Measurements from ENCODE around the gene CIAO1.

- TF ChIP-seq EGR1 (IDR thresholded peaks at IDR 0.05) (no peak), EP300 (IDR thresholded peaks at IDR 0.05; ENCODE audit: borderline replicate concordance) (no peak)
Observed at GRCh38 chr2:96236882-96237281, 29.1 kb upstream of the CIAO1 start.

All from Ishikawa (cell line).